T-helper 2 cell treated with Interferon-gamma antibody and Interleukin-4, amounts not matched to agents 5 μg/mL and 100 μg/mL, for 36 hours (primary cell): ENCODE results near the gene DUSP6.

Experiments used
- DNase-seq: peaks from one replicate; pipeline ENCODE4 v3.0.0; 2021; ENCODE audit warnings: low spot score
- H3K27ac Mint-ChIP-seq: one replicate; pipeline ENCODE4 v1.8.0; 2021; ENCODE audit warnings: mild to moderate bottlenecking, mixed read lengths
- H3K27me3 Mint-ChIP-seq: one replicate; pipeline ENCODE4 v1.8.0; 2021; ENCODE audit warnings: low read depth, mixed read lengths
- H3K36me3 Mint-ChIP-seq: one replicate; pipeline ENCODE4 v1.8.0; 2021; ENCODE audit warnings: low read depth, mixed read lengths
- H3K4me1 Mint-ChIP-seq: one replicate; pipeline ENCODE4 v1.8.0; 2021; ENCODE audit warnings: low read depth, mixed read lengths
- H3K4me3 Mint-ChIP-seq: one replicate; pipeline ENCODE4 v1.8.0; 2022; ENCODE audit warnings: mild to moderate bottlenecking, moderate library complexity, mixed read lengths
- H3K9me3 Mint-ChIP-seq: one replicate; pipeline ENCODE4 v1.8.0; 2021; ENCODE audit warnings: mixed read lengths

Gene DUSP6

DNA sequence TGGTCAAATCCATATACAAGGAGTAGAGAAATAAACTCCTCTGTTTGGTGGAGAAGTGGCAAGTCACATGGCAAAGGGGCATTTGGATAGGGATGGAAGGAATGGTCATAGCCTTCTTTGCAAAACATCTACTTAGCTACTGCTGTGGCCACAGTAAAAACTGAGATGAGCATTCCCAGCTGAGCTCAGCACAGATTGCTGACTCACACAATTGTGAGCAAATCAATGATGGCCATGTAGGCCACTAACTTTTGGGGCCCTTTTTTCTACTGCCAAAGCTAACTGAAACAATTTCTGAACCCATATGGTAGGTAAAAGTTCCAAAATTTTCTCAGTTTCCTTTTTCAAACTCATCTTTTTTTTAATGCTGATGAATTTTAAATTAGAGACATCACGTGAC is 31.6 kb downstream of the DUSP6 start:
- no peak for DNase-seq
- Mint-ChIP-seq H3K9me3 (no peaks in the 10 kb centered on the region), H3K4me3 (no peak overlapping the region), H3K4me1 (peaks cover 29% of the 10 kb centered on the region), H3K27ac (no peak overlapping the region), H3K27me3 (no peaks in the 10 kb centered on the region), H3K36me3 (no peaks in the 10 kb centered on the region)

DNA sequence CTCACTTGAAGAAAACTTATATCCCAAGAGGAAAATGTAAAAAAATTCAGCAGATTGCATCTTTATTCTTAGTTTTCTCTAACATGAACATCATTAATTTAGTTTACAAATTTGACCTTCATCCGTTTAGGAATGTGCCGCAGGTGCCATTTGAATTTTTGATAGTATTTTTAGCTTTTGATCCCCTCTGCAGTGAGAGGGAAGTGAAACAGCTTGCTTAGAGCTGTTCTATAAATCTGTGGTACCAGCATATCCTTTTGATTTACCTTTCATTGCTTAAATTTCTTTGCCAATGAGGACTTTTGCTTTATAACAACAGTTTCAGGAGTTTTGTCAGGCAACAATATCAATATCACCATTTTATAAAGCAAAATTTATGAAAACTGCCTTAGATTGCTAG is 32.7 kb downstream of the DUSP6 start:
- Mint-ChIP-seq H3K9me3 (no peaks in the 10 kb centered on the region), H3K36me3 (no peaks in the 10 kb centered on the region), H3K27ac (no peak overlapping the region), H3K4me3 (no peak overlapping the region), H3K4me1 (peaks cover 29% of the 10 kb centered on the region), H3K27me3 (no peaks in the 10 kb centered on the region)
- DNase-seq, result no peak

DNA sequence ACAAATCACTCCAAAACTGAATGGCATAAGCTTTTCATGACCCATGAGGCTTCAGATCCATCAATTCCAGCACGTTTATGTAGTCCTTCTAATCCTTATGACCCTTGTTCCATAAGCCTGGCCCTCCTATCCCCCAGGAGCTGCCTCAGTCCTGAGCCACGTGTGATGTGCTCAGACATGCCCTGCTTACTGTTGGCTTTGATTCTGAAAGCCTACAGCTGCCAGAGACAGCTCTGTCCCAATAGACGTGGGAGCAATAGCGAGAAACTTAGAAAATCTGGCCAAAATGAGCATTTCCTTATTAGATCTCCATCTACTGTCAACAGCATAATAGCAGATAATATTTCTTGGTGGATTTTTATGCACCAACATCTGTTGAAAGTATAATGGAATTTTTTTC is 33.2 kb downstream of the DUSP6 start:
- Mint-ChIP-seq H3K9me3 (no peaks in the 10 kb centered on the region), H3K27me3 (no peaks in the 10 kb centered on the region), H3K27ac (no peak overlapping the region), H3K4me3 (no peak overlapping the region), H3K4me1 (peaks cover 29% of the 10 kb centered on the region), H3K36me3 (no peaks in the 10 kb centered on the region)
- no peak for DNase-seq

DNA sequence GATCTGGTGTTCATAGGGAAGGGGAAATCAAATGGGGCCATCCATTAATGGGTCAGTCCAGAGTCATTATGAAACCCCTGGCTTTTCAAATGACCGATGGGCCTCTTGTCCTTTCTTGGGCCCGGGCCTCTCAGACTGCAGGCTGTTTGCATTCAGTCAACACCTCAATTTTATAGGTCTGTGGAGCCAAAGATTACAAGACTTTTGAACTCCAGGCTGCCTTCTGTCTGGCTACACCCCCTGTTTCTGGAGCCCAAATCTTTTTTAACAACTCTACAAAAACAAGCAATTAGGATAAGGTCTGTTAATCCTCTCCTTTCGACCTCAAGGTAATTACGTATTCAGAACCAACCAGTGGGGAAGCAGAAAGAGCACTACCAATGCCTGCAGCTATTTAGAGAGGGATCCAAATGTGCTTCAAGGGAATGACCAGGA is 35.6 kb downstream of the DUSP6 start:
- Mint-ChIP-seq H3K4me3 (no peak overlapping the region), H3K9me3 (peaks cover 3% of the 10 kb centered on the region), H3K4me1 (peaks cover 22% of the 10 kb centered on the region), H3K27ac (no peak overlapping the region), H3K27me3 (no peaks in the 10 kb centered on the region), H3K36me3 (no peaks in the 10 kb centered on the region)
- no peak for DNase-seq

DNA sequence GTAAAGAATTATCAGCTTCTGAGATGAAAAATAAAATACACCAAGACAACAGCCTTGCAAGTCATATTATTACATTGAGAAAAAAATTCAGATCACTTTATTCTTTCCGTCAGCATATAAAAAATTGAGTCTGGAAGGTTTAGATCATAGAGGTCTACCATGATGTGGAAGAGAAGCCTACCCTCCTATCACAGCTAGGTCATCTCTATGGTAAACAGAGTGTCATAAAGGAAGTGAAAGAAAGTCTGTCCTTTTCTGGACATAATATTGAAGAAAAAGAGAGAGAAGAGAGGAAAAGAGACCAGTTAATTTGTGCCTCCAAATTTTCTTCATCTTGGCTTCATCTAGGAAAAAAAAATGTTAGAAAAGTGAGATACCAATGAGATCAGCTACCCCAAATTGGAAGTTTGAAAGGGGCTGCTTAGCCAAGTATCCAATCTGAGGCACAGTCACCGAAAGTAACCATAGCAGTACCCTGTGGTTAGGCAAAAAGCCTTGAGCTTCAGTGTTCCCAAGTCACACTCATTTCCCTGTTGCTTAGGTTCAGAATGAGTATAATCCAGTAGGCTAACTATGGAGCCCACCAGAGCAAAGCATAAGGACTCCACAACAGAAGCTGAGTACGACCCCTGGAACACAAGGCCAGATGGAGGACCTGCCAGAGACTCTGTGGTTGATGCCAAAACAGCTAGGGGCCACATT is 38.1 kb downstream of the DUSP6 start:
- Mint-ChIP-seq H3K9me3 (peaks cover 3% of the 10 kb centered on the region), H3K36me3 (no peaks in the 10 kb centered on the region), H3K27ac (peak overlapping the region; percentile 22), H3K4me1 (peaks cover 31% of the 10 kb centered on the region), H3K4me3 (no peak overlapping the region), H3K27me3 (no peaks in the 10 kb centered on the region)
- no peak for DNase-seq

DNA sequence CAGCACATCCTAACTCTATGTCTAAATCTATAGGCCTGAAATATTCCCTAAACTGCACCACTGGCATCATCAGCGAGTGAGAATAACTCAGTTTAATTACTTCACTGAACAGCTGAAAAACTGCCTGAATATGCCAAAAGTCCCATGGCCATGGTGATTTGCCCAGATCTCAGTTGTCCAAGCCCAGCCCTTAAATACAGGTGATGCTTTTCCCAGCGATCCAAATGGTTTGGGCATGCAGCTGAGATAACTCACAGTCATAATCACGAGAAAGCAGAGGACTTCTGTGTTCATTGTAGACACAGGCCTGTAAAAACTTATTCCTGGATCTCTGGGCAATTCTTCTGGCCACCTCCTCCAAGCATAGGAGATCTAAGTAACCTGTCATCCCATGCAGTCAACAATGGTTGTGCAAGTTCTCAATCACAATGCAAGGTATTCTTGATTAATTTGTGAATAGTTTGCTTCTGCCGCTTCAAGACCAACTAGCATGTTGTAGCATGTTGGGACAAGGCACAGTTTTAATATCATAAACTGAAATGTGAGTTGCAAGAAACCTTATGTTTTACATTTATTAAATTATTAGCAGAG is 40.5 kb downstream of the DUSP6 start:
- peaks cover 7% of the 10 kb centered on the region for H3K9me3 Mint-ChIP-seq
- peaks cover 51% of the 10 kb centered on the region for H3K4me1 Mint-ChIP-seq
- no peak overlapping the region for H3K4me3 Mint-ChIP-seq
- H3K27me3 Mint-ChIP-seq, result no peaks in the 10 kb centered on the region
- H3K36me3 Mint-ChIP-seq, result peaks cover 2% of the 10 kb centered on the region
- no peak for DNase-seq
- no peak overlapping the region for H3K27ac Mint-ChIP-seq

DNA sequence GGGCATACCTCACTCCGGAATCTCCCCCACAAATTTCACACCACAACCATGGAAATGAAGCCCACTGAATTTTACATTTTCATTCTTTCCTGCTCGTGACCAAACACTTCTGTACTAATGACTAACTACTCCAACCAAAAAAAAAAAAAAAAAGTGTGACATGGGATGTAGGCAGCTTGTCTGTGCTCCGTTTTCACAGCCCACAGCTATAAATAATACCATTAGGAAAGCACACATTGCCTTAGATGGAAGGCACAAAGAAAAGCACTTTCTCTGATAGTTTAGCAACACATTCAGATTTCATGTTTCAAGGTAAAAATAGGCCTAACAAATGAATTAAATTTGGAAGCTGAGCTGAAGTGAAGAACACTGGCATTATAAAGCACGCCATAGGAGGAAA is 42.5 kb downstream of the DUSP6 start:
- H3K36me3 Mint-ChIP-seq, result peaks cover 5% of the 10 kb centered on the region
- DNase-seq, result no peak

DNA sequence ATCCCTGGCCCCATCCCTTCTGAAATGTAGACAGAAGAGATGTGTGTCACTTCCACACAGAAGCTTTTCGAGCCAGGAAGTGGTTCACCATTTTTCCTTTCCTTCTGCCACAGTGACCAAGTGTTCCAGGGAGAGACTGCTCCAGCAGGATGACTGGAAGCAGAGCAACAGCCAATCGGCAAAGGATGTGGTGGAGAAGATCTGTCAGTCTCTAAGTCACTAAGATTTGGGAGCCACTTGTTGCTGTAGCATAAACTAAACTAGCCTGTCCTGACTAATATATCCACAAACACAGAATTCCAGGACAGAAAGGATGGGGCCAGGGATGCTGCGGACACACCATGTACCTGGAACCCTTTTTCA is 42.9 kb downstream of the DUSP6 start:
- H3K27ac Mint-ChIP-seq, result no peak overlapping the region
- no peaks in the 10 kb centered on the region for H3K27me3 Mint-ChIP-seq
- peaks cover 12% of the 10 kb centered on the region for H3K9me3 Mint-ChIP-seq
- no peak for DNase-seq
- H3K4me3 Mint-ChIP-seq, result no peak overlapping the region
- H3K4me1 Mint-ChIP-seq, result peaks cover 52% of the 10 kb centered on the region
- H3K36me3 Mint-ChIP-seq, result peaks cover 5% of the 10 kb centered on the region

More for the DNA sequence above, 42.5 kb downstream of the DUSP6 start:
- Mint-ChIP-seq H3K4me3 (no peak overlapping the region), H3K27ac (no peak overlapping the region), H3K4me1 (peaks cover 54% of the 10 kb centered on the region), H3K9me3 (peaks cover 11% of the 10 kb centered on the region), H3K27me3 (no peaks in the 10 kb centered on the region)

DNA sequence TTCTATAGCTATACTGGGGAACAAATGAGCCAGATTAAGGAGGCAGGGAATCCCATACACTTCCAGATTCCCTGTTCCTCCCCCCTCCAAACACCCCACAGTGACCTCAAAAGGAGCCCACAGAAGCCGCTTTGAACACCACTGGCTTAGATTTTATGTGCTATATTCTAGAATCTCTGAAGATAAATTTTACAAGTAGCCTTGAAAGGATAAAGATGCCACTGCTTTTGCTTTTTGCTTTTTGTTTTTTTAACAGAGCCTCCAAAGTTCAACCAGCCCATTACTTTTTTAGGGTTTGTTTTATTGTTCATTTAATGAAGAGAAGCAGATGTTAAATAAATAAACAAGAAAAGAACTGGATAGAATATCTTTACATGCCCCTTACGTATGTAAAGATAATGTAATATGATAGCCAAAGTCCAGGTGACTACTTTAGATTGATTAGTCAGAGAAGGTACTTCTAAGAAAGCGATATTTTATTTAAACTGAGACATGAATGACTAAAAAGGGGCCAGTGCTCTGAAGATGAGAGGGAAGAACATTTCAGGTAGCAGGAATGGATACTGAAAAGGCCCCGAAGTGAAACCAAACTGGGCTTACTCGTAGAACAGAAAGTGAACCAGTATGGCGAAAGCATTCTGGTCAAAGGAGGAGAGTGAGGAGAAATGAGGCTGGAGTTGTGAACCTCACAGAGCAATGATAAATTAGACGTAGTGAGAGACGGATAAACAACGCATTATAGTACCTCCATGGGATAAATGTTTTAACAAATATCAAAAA is 44.6 kb downstream of the DUSP6 start:
- H3K4me1 Mint-ChIP-seq, result peaks cover 46% of the 10 kb centered on the region
- H3K36me3 Mint-ChIP-seq, result peaks cover 5% of the 10 kb centered on the region
- H3K9me3 Mint-ChIP-seq, result peaks cover 9% of the 10 kb centered on the region
- DNase-seq, result no peak
- peak overlapping the region; percentile 65 for H3K27ac Mint-ChIP-seq
- peak overlapping the region; percentile 55 for H3K4me3 Mint-ChIP-seq
- H3K27me3 Mint-ChIP-seq, result no peaks in the 10 kb centered on the region

DNA sequence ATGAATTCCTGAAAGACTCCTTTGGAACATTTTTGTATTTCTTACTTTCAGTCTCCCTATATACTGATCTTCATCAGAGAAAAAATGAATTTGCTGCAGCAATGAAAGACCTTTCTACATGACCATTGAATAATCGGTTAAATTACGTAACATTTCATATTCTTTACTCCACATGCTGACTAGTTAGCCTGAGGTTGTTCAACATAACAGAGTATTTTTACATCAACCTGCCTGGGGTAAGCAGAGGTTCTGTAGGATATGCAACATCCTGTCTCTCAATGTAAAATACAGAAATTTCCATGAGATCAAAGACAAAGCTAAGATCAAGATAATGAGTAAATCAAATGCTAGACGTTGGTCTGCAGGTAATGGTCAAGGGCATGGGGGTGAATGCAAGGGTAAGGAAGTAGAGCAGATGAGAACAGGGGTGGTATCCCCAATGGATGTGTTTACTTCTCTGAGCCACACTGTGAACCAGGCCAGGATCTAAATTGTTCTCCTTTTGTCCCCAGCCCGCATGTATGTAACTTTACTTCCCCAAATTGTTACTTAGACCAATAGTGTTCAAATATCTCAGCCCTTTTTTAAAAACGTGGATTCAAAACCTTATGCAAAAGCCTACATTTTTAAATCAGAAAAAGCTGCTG is 45.4 kb downstream of the DUSP6 start:
- Mint-ChIP-seq H3K27me3 (no peaks in the 10 kb centered on the region), H3K9me3 (peaks cover 9% of the 10 kb centered on the region), H3K4me3 (peak overlapping the region; percentile 55), H3K27ac (peak overlapping the region; percentile 34), H3K36me3 (peaks cover 5% of the 10 kb centered on the region), H3K4me1 (peaks cover 46% of the 10 kb centered on the region)
- DNase-seq, result no peak

DNA sequence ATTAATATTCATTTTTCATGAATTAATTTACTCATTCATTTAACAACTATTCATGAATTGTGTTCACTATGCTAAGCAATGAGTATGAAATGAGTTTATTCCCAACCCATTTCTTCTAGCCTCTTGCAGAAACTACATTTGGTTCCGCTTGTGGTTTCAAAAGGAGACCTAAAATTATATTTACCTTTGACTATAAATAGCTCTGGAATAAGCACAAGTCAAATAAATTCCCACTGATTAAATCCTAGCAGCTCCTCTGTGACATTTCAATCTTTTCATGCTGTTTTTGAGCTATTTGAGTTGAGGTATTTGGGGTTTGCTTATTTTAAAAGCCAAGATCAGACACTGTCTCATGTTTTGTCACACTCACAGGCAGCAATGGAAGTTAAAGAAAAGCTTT is 46.9 kb downstream of the DUSP6 start:
- no peak for DNase-seq
- H3K36me3 Mint-ChIP-seq, result peaks cover 5% of the 10 kb centered on the region
- H3K27ac Mint-ChIP-seq, result no peak overlapping the region
- peaks cover 45% of the 10 kb centered on the region for H3K4me1 Mint-ChIP-seq
- peaks cover 9% of the 10 kb centered on the region for H3K9me3 Mint-ChIP-seq
- no peaks in the 10 kb centered on the region for H3K27me3 Mint-ChIP-seq
- no peak overlapping the region for H3K4me3 Mint-ChIP-seq

DNA sequence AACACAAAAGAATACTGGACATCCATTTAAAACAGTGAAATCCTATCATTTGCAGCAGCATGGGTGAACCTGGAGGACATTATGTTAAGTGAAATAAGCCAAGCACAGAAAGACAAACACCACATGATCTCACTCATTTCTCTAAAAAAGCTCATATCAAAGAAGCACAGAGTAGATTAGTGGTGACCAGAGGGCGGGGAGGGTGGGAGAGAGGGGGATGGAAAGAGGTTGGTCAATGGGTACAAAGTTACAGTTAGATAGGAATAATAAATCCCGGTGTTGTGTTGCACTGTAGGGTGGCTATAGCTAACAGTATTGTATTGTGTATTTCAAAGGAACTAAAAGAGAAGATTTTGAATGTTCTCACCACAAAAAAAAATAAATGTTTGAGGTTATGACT is 52.4 kb downstream of the DUSP6 start:
- peaks cover 23% of the 10 kb centered on the region for H3K9me3 Mint-ChIP-seq
- no peak overlapping the region for H3K4me3 Mint-ChIP-seq
- H3K27ac Mint-ChIP-seq, result no peak overlapping the region
- no peak for DNase-seq
- peaks cover 13% of the 10 kb centered on the region for H3K36me3 Mint-ChIP-seq
- H3K4me1 Mint-ChIP-seq, result peaks cover 16% of the 10 kb centered on the region
- no peaks in the 10 kb centered on the region for H3K27me3 Mint-ChIP-seq

DNA sequence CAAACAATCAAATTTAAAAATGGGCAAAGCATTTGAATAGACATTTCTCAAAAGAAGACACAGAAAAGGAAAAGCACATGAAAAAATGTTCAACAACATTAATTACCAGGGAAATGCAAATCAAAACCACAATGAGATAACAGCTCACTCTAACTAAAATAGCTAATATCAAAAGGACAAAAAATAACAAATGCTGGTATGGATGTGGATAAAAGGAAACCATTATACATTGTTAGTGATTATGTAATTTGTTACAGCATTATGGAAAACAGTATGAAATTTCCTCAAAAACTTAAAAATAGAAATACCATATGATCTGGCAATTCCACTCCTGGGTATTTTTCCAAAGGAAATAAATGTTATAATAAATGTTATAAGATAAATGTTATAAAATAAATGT is 52.9 kb downstream of the DUSP6 start:
- Mint-ChIP-seq H3K4me3 (no peak overlapping the region), H3K36me3 (peaks cover 14% of the 10 kb centered on the region), H3K4me1 (peaks cover 14% of the 10 kb centered on the region), H3K27ac (no peak overlapping the region), H3K9me3 (peaks cover 20% of the 10 kb centered on the region), H3K27me3 (no peaks in the 10 kb centered on the region)
- no peak for DNase-seq
